HepG2 (cell line): ENCODE data around the gene TAF3. TPM values are rescaled to one million over a fixed set of nuclear protein-coding genes. Genes with fewer than 3 reads are reported as not detected.

Source experiments
- ARID3A ChIP-seq: IDR thresholded peaks from 2 replicates; pipeline ENCODE4 v1.6.1; 2012; ENCODE audit warnings: low read depth, low read length, improper control_type of control experiment
- ELK4 ChIP-seq: sonication (generic); formaldehyde crosslinking; IDR thresholded peaks from 2 replicates; pipeline ENCODE4 v1.9.0; 2021; ENCODE audit warnings: missing genetic modification reagents, borderline replicate concordance
- PTBP1 ChIP-seq: fragments of 200-400 bp; formaldehyde crosslinking; IDR thresholded peaks from 2 replicates; pipeline ENCODE4 v1.6.1; 2018; ENCODE audit warnings: low read length, low read depth; ENCODE audit not compliant: poor library complexity, severe bottlenecking
- RBM22 ChIP-seq: fragments of 200-400 bp; formaldehyde crosslinking; optimal IDR thresholded peaks from 2 replicates; pipeline ENCODE3; 2017; ENCODE audit warnings: mild to moderate bottlenecking, low read length, moderate library complexity
- SIN3A ChIP-seq: IDR thresholded peaks from 2 replicates; pipeline ENCODE4 v1.6.1; 2011; ENCODE audit warnings: low read depth, mild to moderate bottlenecking, control low read depth, low read length, borderline replicate concordance
- SMAD1 ChIP-seq: sonication (generic); formaldehyde crosslinking; IDR thresholded peaks from 2 replicates; pipeline ENCODE4 v1.4.0; 2020; ENCODE audit warnings: missing genetic modification reagents, low read depth, mild to moderate bottlenecking, borderline replicate concordance
- TBX2 ChIP-seq: sonication (generic); formaldehyde crosslinking; IDR thresholded peaks from 2 replicates; pipeline ENCODE4 v1.5.0; 2020; ENCODE audit warnings: missing genetic modification reagents, mild to moderate bottlenecking, borderline replicate concordance
- TFDP2 ChIP-seq: sonication (generic); formaldehyde crosslinking; IDR thresholded peaks from 2 replicates; pipeline ENCODE4 v1.4.0; 2020; ENCODE audit warnings: missing genetic modification reagents
- THRA ChIP-seq: sonication (generic); formaldehyde crosslinking; IDR thresholded peaks from 2 replicates; pipeline ENCODE4 v1.4.0; 2020; ENCODE audit warnings: missing genetic modification reagents, borderline replicate concordance
- TMF1 ChIP-seq: sonication (generic); formaldehyde crosslinking; IDR thresholded peaks from 2 replicates; pipeline ENCODE4 v1.8.1; 2022; ENCODE audit warnings: low read depth, missing genetic modification reagents
- YY1 ChIP-seq: IDR thresholded peaks from 2 replicates; pipeline ENCODE4 v1.6.1; 2011; ENCODE audit warnings: low read length, low read depth, moderate library complexity, mild to moderate bottlenecking; ENCODE audit not compliant: insufficient read depth, insufficient replicate concordance
- ZBTB7A ChIP-seq: sonication (generic); formaldehyde crosslinking; IDR thresholded peaks from 2 replicates; pipeline ENCODE4 v1.8.0; 2022; ENCODE audit warnings: mild to moderate bottlenecking, missing genetic modification reagents
- ZNF124 ChIP-seq: sonication (generic); formaldehyde crosslinking; IDR thresholded peaks from 2 replicates; pipeline ENCODE4 v1.4.0; 2020; ENCODE audit warnings: missing genetic modification reagents
- ZNF24 ChIP-seq: fragments of 450-650 bp; IDR thresholded peaks from 2 replicates; pipeline ENCODE4 v1.6.1; 2017; ENCODE audit warnings: antibody characterized with exemption, mild to moderate bottlenecking
- ZNF503 ChIP-seq: sonication (generic); formaldehyde crosslinking; IDR thresholded peaks from 2 replicates; pipeline ENCODE4 v1.4.0; 2020; ENCODE audit warnings: missing genetic modification reagents
- ZNF614 ChIP-seq: IDR thresholded peaks from 2 replicates; pipeline ENCODE4 v1.6.1; 2018; ENCODE audit warnings: missing biosample characterization, missing genetic modification reagents, inconsistent platforms, borderline replicate concordance
- ZNF773 ChIP-seq: sonication (generic); formaldehyde crosslinking; IDR thresholded peaks from 2 replicates; pipeline ENCODE4 v1.4.0; 2020; ENCODE audit warnings: missing genetic modification reagents, borderline replicate concordance
- polyA plus RNA-seq, 8 experiments: library from polyadenylated mRNA; depleted of rRNA in 3 of 8; stranded (reverse) in 7 of 8; unstranded in 1 of 8; fragments of >200 nt; fragmentation: Illumina TruSeq in 4 of 8; extraction: Trizol in 4 of 8; gene quantifications; 2 replicates each; pipeline versions ENCODE4 v1.2.1 to v1.2.3, GENCODE V29; 2011 to 2016; ENCODE audit warnings: low read depth in 4 of 8, missing spikeins in 1 of 8, mixed read lengths in 1 of 8; ENCODE audit not compliant: insufficient read depth in 1 of 8
- total RNA-seq, 5 experiments: library from RNA; depleted of rRNA; stranded (reverse); fragments of >200 nt; fragmentation: Illumina TruSeq; extraction: Trizol; gene quantifications; 2 replicates each; pipeline ENCODE4 v1.2.3, GENCODE V29; 2016; ENCODE audit warnings: low read depth in 1 of 5
- TF ChIP-seq, protein P1 (sequence below): sonication (generic); formaldehyde crosslinking; IDR thresholded peaks from 2 replicates; pipeline ENCODE4 v1.9.0; 2021; ENCODE audit warnings: missing genetic modification reagents, mild to moderate bottlenecking, borderline replicate concordance
- TF ChIP-seq, protein P2 (sequence below): sonication (generic); formaldehyde crosslinking; IDR thresholded peaks from 2 replicates; pipeline ENCODE4 v1.4.0; 2020; ENCODE audit warnings: missing genetic modification reagents

Gene TAF3
- total and polyA plus RNA-seq, 2 of the 13 experiments (the other 11 are each of a cell fraction or from before 2014, with no cell fraction given): 1.7 to 2.9 TPM

GRCh38 chr10:7942859-7943258, 124.6 kb downstream of the TAF3 start (continued):
- TF ChIP-seq TFDP2: no peak
- no peak for TF ChIP-seq ZNF124 (CRISPR knock-in tag)
- TF ChIP-seq SIN3A: no peak
- TF ChIP-seq RBM22: no peak
- no peak for TF ChIP-seq ZBTB7A
- no peak for TF ChIP-seq ZNF24
- TF ChIP-seq ZNF773 (CRISPR knock-in tag): no peak
- no peak for TF ChIP-seq ELK4 (CRISPR knock-in tag)
- peak; percentile 39; the same call in 1 of the 2 replicates for TF ChIP-seq THRA (CRISPR knock-in tag)
- TF ChIP-seq PTBP1: no peak
- TF ChIP-seq, protein P1, sequence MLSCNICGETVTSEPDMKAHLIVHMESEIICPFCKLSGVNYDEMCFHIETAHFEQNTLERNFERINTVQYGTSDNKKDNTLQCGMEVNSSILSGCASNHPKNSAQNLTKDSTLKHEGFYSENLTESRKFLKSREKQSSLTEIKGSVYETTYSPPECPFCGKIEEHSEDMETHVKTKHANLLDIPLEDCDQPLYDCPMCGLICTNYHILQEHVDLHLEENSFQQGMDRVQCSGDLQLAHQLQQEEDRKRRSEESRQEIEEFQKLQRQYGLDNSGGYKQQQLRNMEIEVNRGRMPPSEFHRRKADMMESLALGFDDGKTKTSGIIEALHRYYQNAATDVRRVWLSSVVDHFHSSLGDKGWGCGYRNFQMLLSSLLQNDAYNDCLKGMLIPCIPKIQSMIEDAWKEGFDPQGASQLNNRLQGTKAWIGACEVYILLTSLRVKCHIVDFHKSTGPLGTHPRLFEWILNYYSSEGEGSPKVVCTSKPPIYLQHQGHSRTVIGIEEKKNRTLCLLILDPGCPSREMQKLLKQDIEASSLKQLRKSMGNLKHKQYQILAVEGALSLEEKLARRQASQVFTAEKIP (CRISPR knock-in tag): no peak
- no peak for TF ChIP-seq SMAD1 (CRISPR knock-in tag)
- TF ChIP-seq TMF1 (CRISPR knock-in tag): no peak
- TF ChIP-seq TBX2: peak; percentile 51; the same call in 1 of the 2 replicates
- no peak for TF ChIP-seq ARID3A
- TF ChIP-seq ZNF503 (CRISPR knock-in tag): no peak
- TF ChIP-seq YY1: no peak
- TF ChIP-seq, protein P2, sequence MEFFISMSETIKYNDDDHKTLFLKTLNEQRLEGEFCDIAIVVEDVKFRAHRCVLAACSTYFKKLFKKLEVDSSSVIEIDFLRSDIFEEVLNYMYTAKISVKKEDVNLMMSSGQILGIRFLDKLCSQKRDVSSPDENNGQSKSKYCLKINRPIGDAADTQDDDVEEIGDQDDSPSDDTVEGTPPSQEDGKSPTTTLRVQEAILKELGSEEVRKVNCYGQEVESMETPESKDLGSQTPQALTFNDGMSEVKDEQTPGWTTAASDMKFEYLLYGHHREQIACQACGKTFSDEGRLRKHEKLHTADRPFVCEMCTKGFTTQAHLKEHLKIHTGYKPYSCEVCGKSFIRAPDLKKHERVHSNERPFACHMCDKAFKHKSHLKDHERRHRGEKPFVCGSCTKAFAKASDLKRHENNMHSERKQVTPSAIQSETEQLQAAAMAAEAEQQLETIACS (CRISPR knock-in tag): no peak
- no peak for TF ChIP-seq ZNF614 (CRISPR knock-in tag)
